ENCODE data around the gene TREML4. TPM values are rescaled to one million over a fixed set of nuclear protein-coding genes. Genes with fewer than 3 reads are reported as not detected.

Gene TREML4
- 0.12 TPM for total RNA-seq

GRCh38 chr6:41228096-41228495 is at the start of gene TREML4:
TREML4 (plus strand) TSS chr6:41228349; CDS start chr6:41228428, 79 bp downstream.

GRCh38 chr6:41200901-41201763 is 27.0 kb upstream of the TREML4 start, which contains the start of gene TREML2:
TREML2 (minus strand) TSS chr6:41201149; CDS start chr6:41201008, 141 bp downstream.

GRCh38 chr6:41286544-41287346 is 58.6 kb downstream of the TREML4 start, which contains the start of gene TREM1:
TREM1 (minus strand) TSS chr6:41286682; CDS start chr6:41286655, 27 bp downstream.

Small RNA genes within 50 kb of the gene (small RNA-seq; reads per million reads assigned to genes)
- gene AL391903.2 (ENCODE audit: low replicate concordance) (not detected), gene AL391903.3 (ENCODE audit: low replicate concordance) (not detected), gene RNA5SP207 (ENCODE audit: low replicate concordance) (not detected)

Other genes with a start within 250 kb of the TREML4 start
- 14.6 TPM for gene UNC5CL, start 189.1 kb upstream of the TREML4 start, total RNA-seq
- gene TSPO2, start 185.9 kb upstream of the TREML4 start, total RNA-seq: 1.5 TPM
- gene APOBEC2, start 175.1 kb upstream of the TREML4 start, total RNA-seq: 197 TPM
- 30.7 TPM for gene OARD1, start 156.0 kb upstream of the TREML4 start, total RNA-seq
- 42.5 TPM for gene NFYA, start 155.4 kb upstream of the TREML4 start, total RNA-seq
- 2.2 TPM for gene TREML1, start 74.0 kb upstream of the TREML4 start, total RNA-seq
- 0.99 TPM for gene TREM2, start 65.2 kb upstream of the TREML4 start, total RNA-seq
- 0.76 TPM for gene TREML2, start 27.2 kb upstream of the TREML4 start, total RNA-seq
- gene TREM1, start 58.3 kb downstream of the TREML4 start, total RNA-seq: 1.2 TPM
- gene NCR2, start 107.3 kb downstream of the TREML4 start, total RNA-seq: not detected